Measurements from ENCODE around the gene KRT86.

DNA sequence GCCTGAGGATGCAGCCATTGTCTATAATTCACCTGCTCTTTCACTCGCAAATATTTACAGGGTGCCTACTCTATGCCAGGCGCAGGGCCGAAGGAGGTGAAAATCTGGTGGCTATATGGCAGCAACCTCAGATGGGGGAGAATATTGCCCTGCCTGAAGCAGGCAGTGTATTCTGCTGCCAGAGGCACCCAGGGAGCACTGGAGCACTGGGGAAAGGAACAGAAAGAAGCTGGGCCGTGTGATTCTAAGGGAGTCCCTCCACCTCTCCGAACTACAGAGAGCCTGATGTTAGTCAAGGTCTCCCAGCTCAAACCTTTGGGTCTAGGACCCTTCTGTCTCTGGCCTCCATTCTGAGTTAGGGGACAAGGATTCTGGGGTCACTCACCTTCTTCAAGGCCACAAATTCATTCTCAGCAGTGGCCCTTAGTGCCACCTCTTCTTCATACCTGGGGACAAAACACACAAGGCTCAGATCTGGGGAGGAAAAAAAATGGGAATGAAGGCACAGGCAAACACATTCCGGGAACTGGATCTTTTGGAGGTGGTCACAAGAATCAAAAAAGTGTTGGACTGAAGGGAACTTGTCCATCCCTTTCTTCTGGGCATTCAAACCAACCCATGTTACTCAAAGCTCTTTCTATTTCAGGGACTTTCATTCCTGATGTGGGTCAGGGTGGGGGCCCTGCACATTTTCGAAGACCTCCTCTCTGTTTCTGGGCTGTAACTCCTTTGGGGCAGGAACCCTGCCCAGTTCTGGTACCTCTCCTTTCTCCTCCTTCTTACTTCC lies 19.3 kb upstream of the KRT86 start:
- TF ChIP-seq, protein P1, sequence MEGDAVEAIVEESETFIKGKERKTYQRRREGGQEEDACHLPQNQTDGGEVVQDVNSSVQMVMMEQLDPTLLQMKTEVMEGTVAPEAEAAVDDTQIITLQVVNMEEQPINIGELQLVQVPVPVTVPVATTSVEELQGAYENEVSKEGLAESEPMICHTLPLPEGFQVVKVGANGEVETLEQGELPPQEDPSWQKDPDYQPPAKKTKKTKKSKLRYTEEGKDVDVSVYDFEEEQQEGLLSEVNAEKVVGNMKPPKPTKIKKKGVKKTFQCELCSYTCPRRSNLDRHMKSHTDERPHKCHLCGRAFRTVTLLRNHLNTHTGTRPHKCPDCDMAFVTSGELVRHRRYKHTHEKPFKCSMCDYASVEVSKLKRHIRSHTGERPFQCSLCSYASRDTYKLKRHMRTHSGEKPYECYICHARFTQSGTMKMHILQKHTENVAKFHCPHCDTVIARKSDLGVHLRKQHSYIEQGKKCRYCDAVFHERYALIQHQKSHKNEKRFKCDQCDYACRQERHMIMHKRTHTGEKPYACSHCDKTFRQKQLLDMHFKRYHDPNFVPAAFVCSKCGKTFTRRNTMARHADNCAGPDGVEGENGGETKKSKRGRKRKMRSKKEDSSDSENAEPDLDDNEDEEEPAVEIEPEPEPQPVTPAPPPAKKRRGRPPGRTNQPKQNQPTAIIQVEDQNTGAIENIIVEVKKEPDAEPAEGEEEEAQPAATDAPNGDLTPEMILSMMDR (tag by site-specific recombination; IDR thresholded peaks at IDR 0.05), result no peak
- TF ChIP-seq ZNF701 (tag by site-specific recombination; IDR thresholded peaks at IDR 0.05) (no peak), ZNF558 (tag by site-specific recombination; IDR thresholded peaks at IDR 0.05) (no peak), ZNF785 (tag by site-specific recombination; IDR thresholded peaks at IDR 0.05) (no peak), ZNF335 (tag by site-specific recombination; conservative IDR thresholded peaks at IDR 0.05) (no peak), MYNN (tag by site-specific recombination; IDR thresholded peaks at IDR 0.05; ENCODE audit: borderline replicate concordance) (no peak), GLIS2 (tag by site-specific recombination; IDR thresholded peaks at IDR 0.05) (no peak), ZFHX2 (tag by site-specific recombination; conservative IDR thresholded peaks at IDR 0.05) (no peak)
